HepG2 (cell line): ENCODE data around the gene IRF1. TPM values are rescaled to one million over a fixed set of nuclear protein-coding genes. Genes with fewer than 3 reads are reported as not detected.

Source experiments
- CENPBD1 ChIP-seq: sonication (generic); formaldehyde crosslinking; IDR thresholded peaks from 2 replicates; pipeline ENCODE4 v1.8.0; 2022; ENCODE audit warnings: missing genetic modification reagents, low read depth, mild to moderate bottlenecking, borderline replicate concordance
- HIC2 ChIP-seq: sonication (generic); formaldehyde crosslinking; IDR thresholded peaks from 2 replicates; pipeline ENCODE4 v1.9.0; 2022; ENCODE audit warnings: low read depth, missing genetic modification reagents
- KAT2B ChIP-seq: fragments of 150-350 bp; IDR thresholded peaks from 2 replicates; pipeline ENCODE4 v1.6.1; 2014; ENCODE audit warnings: low read depth, low read length, borderline replicate concordance
- ZBTB3 ChIP-seq: sonication (generic); formaldehyde crosslinking; IDR thresholded peaks from 2 replicates; pipeline ENCODE4 v1.4.0; 2020; ENCODE audit warnings: low read depth, mild to moderate bottlenecking, moderate library complexity, missing genetic modification reagents, borderline replicate concordance
- ZNF549 ChIP-seq: sonication (generic); formaldehyde crosslinking; IDR thresholded peaks from 2 replicates; pipeline ENCODE4 v1.5.0; 2020; ENCODE audit warnings: missing genetic modification reagents
- ZNF629 ChIP-seq: sonication (generic); formaldehyde crosslinking; conservative IDR thresholded peaks from 2 replicates; pipeline ENCODE4 v1.5.0; 2020; ENCODE audit warnings: missing genetic modification reagents
- ZSCAN12 ChIP-seq: sonication (generic); formaldehyde crosslinking; IDR thresholded peaks from 2 replicates; pipeline ENCODE4 v1.9.0; 2021; ENCODE audit warnings: mild to moderate bottlenecking, missing genetic modification reagents
- polyA plus RNA-seq, 8 experiments: library from polyadenylated mRNA; depleted of rRNA in 3 of 8; stranded (reverse) in 7 of 8; unstranded in 1 of 8; fragments of >200 nt; fragmentation: Illumina TruSeq in 4 of 8; extraction: Trizol in 4 of 8; gene quantifications; 2 replicates each; pipeline versions ENCODE4 v1.2.1 to v1.2.3, GENCODE V29; 2011 to 2016; ENCODE audit warnings: low read depth in 4 of 8, missing spikeins in 1 of 8, mixed read lengths in 1 of 8; ENCODE audit not compliant: insufficient read depth in 1 of 8
- total RNA-seq, 5 experiments: library from RNA; depleted of rRNA; stranded (reverse); fragments of >200 nt; fragmentation: Illumina TruSeq; extraction: Trizol; gene quantifications; 2 replicates each; pipeline ENCODE4 v1.2.3, GENCODE V29; 2016; ENCODE audit warnings: low read depth in 1 of 5
- TF ChIP-seq, protein P1 (sequence below): sonication (generic); formaldehyde crosslinking; IDR thresholded peaks from 2 replicates; pipeline ENCODE4 v1.4.0; 2020; ENCODE audit warnings: missing genetic modification reagents
- TF ChIP-seq, protein P2 (sequence below): sonication (generic); formaldehyde crosslinking; IDR thresholded peaks from 2 replicates; pipeline ENCODE4 v1.8.0; 2022; ENCODE audit warnings: mild to moderate bottlenecking, missing genetic modification reagents, borderline replicate concordance
- TF ChIP-seq, protein P3 (sequence below): sonication (generic); formaldehyde crosslinking; IDR thresholded peaks from 2 replicates; pipeline ENCODE4 v1.5.0; 2020; ENCODE audit warnings: mild to moderate bottlenecking, missing genetic modification reagents

IRF1 gene
- total and polyA plus RNA-seq, 2 of the 13 experiments (the other 11 are each of a cell fraction or from before 2014, with no cell fraction given): 4.1 to 8.8 TPM

- TF ChIP-seq ZNF629 (CRISPR knock-in tag): no peak
- TF ChIP-seq ZSCAN12 (CRISPR knock-in tag): no peak
- TF ChIP-seq, protein P1, sequence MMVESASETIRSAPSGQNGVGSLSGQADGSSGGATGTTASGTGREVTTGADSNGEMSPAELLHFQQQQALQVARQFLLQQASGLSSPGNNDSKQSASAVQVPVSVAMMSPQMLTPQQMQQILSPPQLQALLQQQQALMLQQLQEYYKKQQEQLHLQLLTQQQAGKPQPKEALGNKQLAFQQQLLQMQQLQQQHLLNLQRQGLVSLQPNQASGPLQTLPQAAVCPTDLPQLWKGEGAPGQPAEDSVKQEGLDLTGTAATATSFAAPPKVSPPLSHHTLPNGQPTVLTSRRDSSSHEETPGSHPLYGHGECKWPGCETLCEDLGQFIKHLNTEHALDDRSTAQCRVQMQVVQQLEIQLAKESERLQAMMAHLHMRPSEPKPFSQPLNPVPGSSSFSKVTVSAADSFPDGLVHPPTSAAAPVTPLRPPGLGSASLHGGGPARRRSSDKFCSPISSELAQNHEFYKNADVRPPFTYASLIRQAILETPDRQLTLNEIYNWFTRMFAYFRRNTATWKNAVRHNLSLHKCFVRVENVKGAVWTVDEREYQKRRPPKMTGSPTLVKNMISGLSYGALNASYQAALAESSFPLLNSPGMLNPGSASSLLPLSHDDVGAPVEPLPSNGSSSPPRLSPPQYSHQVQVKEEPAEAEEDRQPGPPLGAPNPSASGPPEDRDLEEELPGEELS (CRISPR knock-in tag): peak; percentile 79
- TF ChIP-seq, protein P2, sequence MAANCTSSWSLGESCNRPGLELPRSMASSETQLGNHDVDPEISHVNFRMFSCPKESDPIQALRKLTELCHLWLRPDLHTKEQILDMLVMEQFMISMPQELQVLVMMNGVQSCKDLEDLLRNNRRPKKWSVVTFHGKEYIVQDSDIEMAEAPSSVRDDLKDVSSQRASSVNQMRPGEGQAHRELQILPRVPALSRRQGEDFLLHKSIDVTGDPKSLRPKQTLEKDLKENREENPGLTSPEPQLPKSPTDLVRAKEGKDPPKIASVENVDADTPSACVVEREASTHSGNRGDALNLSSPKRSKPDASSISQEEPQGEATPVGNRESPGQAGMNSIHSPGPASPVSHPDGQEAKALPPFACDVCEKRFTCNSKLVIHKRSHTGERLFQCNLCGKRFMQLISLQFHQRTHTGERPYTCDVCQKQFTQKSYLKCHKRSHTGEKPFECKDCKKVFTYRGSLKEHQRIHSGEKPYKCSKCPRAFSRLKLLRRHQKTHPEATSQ (CRISPR knock-in tag): peak; percentile 28; the same call in 1 of the 2 replicates
- no peak for TF ChIP-seq KAT2B
- TF ChIP-seq CENPBD1: no peak
- TF ChIP-seq, protein P3, sequence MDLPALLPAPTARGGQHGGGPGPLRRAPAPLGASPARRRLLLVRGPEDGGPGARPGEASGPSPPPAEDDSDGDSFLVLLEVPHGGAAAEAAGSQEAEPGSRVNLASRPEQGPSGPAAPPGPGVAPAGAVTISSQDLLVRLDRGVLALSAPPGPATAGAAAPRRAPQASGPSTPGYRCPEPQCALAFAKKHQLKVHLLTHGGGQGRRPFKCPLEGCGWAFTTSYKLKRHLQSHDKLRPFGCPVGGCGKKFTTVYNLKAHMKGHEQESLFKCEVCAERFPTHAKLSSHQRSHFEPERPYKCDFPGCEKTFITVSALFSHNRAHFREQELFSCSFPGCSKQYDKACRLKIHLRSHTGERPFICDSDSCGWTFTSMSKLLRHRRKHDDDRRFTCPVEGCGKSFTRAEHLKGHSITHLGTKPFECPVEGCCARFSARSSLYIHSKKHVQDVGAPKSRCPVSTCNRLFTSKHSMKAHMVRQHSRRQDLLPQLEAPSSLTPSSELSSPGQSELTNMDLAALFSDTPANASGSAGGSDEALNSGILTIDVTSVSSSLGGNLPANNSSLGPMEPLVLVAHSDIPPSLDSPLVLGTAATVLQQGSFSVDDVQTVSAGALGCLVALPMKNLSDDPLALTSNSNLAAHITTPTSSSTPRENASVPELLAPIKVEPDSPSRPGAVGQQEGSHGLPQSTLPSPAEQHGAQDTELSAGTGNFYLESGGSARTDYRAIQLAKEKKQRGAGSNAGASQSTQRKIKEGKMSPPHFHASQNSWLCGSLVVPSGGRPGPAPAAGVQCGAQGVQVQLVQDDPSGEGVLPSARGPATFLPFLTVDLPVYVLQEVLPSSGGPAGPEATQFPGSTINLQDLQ (CRISPR knock-in tag): no peak
- TF ChIP-seq HIC2 (CRISPR knock-in tag): peak; percentile 73; the same call in 1 of the 2 replicates
- TF ChIP-seq ZNF549: no peak
- no peak for TF ChIP-seq ZBTB3 (CRISPR knock-in tag)
These were observed 10.5 kb upstream of the IRF1 start (continued) for GRCh38 chr5:132500931-132501628.
